Measurements from ENCODE around the gene INTU. TPM values are rescaled to one million over a fixed set of nuclear protein-coding genes. Genes with fewer than 3 reads are reported as not detected.
"Not testable (repeated sequence)": the region's sequence is repeated elsewhere in the genome, so short reads cannot be mapped to it uniquely, and the experiment has no call there.

INTU gene
- total RNA-seq, 1 experiment from 2014 or later, result 4.4 TPM

- Histone ChIP-seq H3K27ac (no peak overlapping the region), H3K36me3 (no peaks in the 10 kb centered on the region), H3K4me1 (replicated peaks) (peaks cover 11% of the 10 kb centered on the region), H3K27me3 (replicated peaks) (no peaks in the 10 kb centered on the region; the same call in 1 of the 2 replicates), H3K4me3 (peak overlapping the region; percentile 47), H3K9me3 (replicated peaks) (no peaks in the 10 kb centered on the region; the same call in 1 of the 2 replicates)
- peak; percentile 58 to 61 for DNase-seq (ENCODE audit: low read depth in 1 of 2, low spot score in 2 of 2)
These were observed 9.6 kb upstream of the INTU start for GRCh38 chr4:127622921-127623796.

- no peaks in the 10 kb centered on the region; the same call in 1 of the 2 replicates for H3K27me3 ChIP-seq (replicated peaks)
- no peak for DNase-seq (ENCODE audit: low read depth in 1 of 2, low spot score in 2 of 2)
- no peaks in the 10 kb centered on the region; the same call in 1 of the 2 replicates for H3K9me3 ChIP-seq (replicated peaks)
- peaks cover 11% of the 10 kb centered on the region for H3K4me1 ChIP-seq (replicated peaks)
- H3K27ac ChIP-seq, result no peak overlapping the region
- H3K4me3 ChIP-seq, result peak overlapping the region; percentile 47
- H3K36me3 ChIP-seq, result no peaks in the 10 kb centered on the region
These were observed 9.0 kb upstream of the INTU start for GRCh38 chr4:127623797-127624083.

GRCh38 chr4:127624173-127624572 is 8.6 kb upstream of the INTU start:
- no peaks in the 10 kb centered on the region for H3K36me3 ChIP-seq
- no peaks in the 10 kb centered on the region; the same call in 1 of the 2 replicates for H3K27me3 ChIP-seq (replicated peaks)
- DNase-seq (ENCODE audit: low read depth in 1 of 2, low spot score in 2 of 2), result no peak
- H3K4me3 ChIP-seq, result no peak overlapping the region
- H3K27ac ChIP-seq, result no peak overlapping the region
- H3K4me1 ChIP-seq (replicated peaks), result peaks cover 11% of the 10 kb centered on the region
- H3K9me3 ChIP-seq (replicated peaks), result no peaks in the 10 kb centered on the region; the same call in 1 of the 2 replicates

- no peak overlapping the region for H3K4me3 ChIP-seq
- no peaks in the 10 kb centered on the region for H3K27me3 ChIP-seq (replicated peaks)
These were observed 3.4 kb upstream of the INTU start for GRCh38 chr4:127629371-127629770.

GRCh38 chr4:127630152-127630551 is 2.6 kb upstream of the INTU start:
- no peaks in the 10 kb centered on the region for H3K9me3 ChIP-seq (replicated peaks)
- peaks cover 8% of the 10 kb centered on the region for H3K4me1 ChIP-seq (replicated peaks)
- no peaks in the 10 kb centered on the region for H3K27me3 ChIP-seq (replicated peaks)
- H3K27ac ChIP-seq, result no peak overlapping the region
- H3K36me3 ChIP-seq, result no peaks in the 10 kb centered on the region
- DNase-seq (ENCODE audit: low read depth in 1 of 2, low spot score in 2 of 2), result no peak
- no peak overlapping the region for H3K4me3 ChIP-seq

More at GRCh38 chr4:127629371-127629770, 3.4 kb upstream of the INTU start:
- DNase-seq (ENCODE audit: low read depth in 1 of 2, low spot score in 2 of 2), result no peak
- peaks cover 5% of the 10 kb centered on the region for H3K4me1 ChIP-seq (replicated peaks)
- H3K9me3 ChIP-seq (replicated peaks), result no peaks in the 10 kb centered on the region
- H3K27ac ChIP-seq, result no peak overlapping the region
- H3K36me3 ChIP-seq, result no peaks in the 10 kb centered on the region

- DNase-seq (ENCODE audit: low read depth in 1 of 2, low spot score in 2 of 2), result no peak
- Histone ChIP-seq H3K27ac (no peak overlapping the region), H3K27me3 (replicated peaks) (no peaks in the 10 kb centered on the region), H3K36me3 (no peaks in the 10 kb centered on the region), H3K4me3 (no peak overlapping the region), H3K9me3 (replicated peaks) (no peaks in the 10 kb centered on the region), H3K4me1 (replicated peaks) (peaks cover 8% of the 10 kb centered on the region)
These were observed 1.3 kb upstream of the INTU start for GRCh38 chr4:127631420-127631819.

- Histone ChIP-seq H3K9me3 (replicated peaks) (no peaks in the 10 kb centered on the region), H3K4me1 (replicated peaks) (peaks cover 8% of the 10 kb centered on the region), H3K36me3 (no peaks in the 10 kb centered on the region), H3K27me3 (replicated peaks) (no peaks in the 10 kb centered on the region), H3K4me3 (no peak overlapping the region), H3K27ac (0 out of 2 replicates have a peak overlapping the region, but pooled peaks have one; percentile 4)
- no peak for DNase-seq (ENCODE audit: low read depth in 1 of 2, low spot score in 2 of 2)
These were observed 1.4 kb downstream of the INTU start for GRCh38 chr4:127634181-127634580.

GRCh38 chr4:127641524-127641923 is 8.8 kb downstream of the INTU start:
- DNase-seq (ENCODE audit: low read depth in 1 of 2, low spot score in 2 of 2), result no peak

GRCh38 chr4:127642169-127642568 is 9.4 kb downstream of the INTU start:
- no peak overlapping the region for H3K4me3 ChIP-seq

More at GRCh38 chr4:127641524-127641923, 8.8 kb downstream of the INTU start:
- Histone ChIP-seq H3K9me3 (replicated peaks) (no peaks in the 10 kb centered on the region; the same call in 1 of the 2 replicates), H3K4me3 (no peak overlapping the region), H3K36me3 (no peaks in the 10 kb centered on the region), H3K27ac (no peak overlapping the region), H3K27me3 (replicated peaks) (no peaks in the 10 kb centered on the region), H3K4me1 (replicated peaks) (no peaks in the 10 kb centered on the region)

GRCh38 chr4:127643791-127644190 is 11.0 kb downstream of the INTU start:
- H3K4me1 ChIP-seq (replicated peaks), result no peaks in the 10 kb centered on the region
- no peaks in the 10 kb centered on the region for H3K27me3 ChIP-seq (replicated peaks)
- DNase-seq (ENCODE audit: low read depth in 1 of 2, low spot score in 2 of 2), result no peak
- H3K4me3 ChIP-seq, result no peak overlapping the region
- no peak overlapping the region for H3K27ac ChIP-seq
- H3K36me3 ChIP-seq, result no peaks in the 10 kb centered on the region
- no peaks in the 10 kb centered on the region; the same call in 1 of the 2 replicates for H3K9me3 ChIP-seq (replicated peaks)

More at GRCh38 chr4:127642169-127642568, 9.4 kb downstream of the INTU start:
- Histone ChIP-seq H3K27ac (no peak overlapping the region), H3K27me3 (replicated peaks) (no peaks in the 10 kb centered on the region), H3K36me3 (no peaks in the 10 kb centered on the region), H3K9me3 (replicated peaks) (no peaks in the 10 kb centered on the region; the same call in 1 of the 2 replicates), H3K4me1 (replicated peaks) (no peaks in the 10 kb centered on the region)
- DNase-seq (ENCODE audit: low read depth in 1 of 2, low spot score in 2 of 2), result no peak

GRCh38 chr4:127648061-127648460 is 15.3 kb downstream of the INTU start:
- Histone ChIP-seq H3K36me3 (no peaks in the 10 kb centered on the region), H3K27ac (no peak overlapping the region), H3K4me1 (replicated peaks) (no peaks in the 10 kb centered on the region), H3K4me3 (no peak overlapping the region), H3K27me3 (replicated peaks) (no peaks in the 10 kb centered on the region), H3K9me3 (replicated peaks) (no peaks in the 10 kb centered on the region; the same call in 1 of the 2 replicates)
- no peak for DNase-seq (ENCODE audit: low read depth in 1 of 2, low spot score in 2 of 2)

- H3K36me3 ChIP-seq, result not testable (repeated sequence)
These were observed 22.8 kb downstream of the INTU start for GRCh38 chr4:127655590-127655989.

GRCh38 chr4:127656047-127656680 is 23.4 kb downstream of the INTU start:
- Histone ChIP-seq H3K4me1 (replicated peaks) (peaks cover 4% of the 10 kb centered on the region), H3K9me3 (replicated peaks) (no peaks in the 10 kb centered on the region), H3K36me3 (no peaks in the 10 kb centered on the region), H3K4me3 (no peak overlapping the region), H3K27ac (no peak overlapping the region), H3K27me3 (replicated peaks) (no peaks in the 10 kb centered on the region)
- no peak for DNase-seq (ENCODE audit: low read depth in 1 of 2, low spot score in 2 of 2)

More at GRCh38 chr4:127655590-127655989, 22.8 kb downstream of the INTU start:
- not testable (repeated sequence) for H3K4me3 ChIP-seq; H3K4me1 ChIP-seq (replicated peaks); DNase-seq (ENCODE audit: low read depth in 1 of 2, low spot score in 2 of 2); H3K27ac ChIP-seq; H3K9me3 ChIP-seq (replicated peaks); H3K27me3 ChIP-seq (replicated peaks)

GRCh38 chr4:127660284-127660885 is 27.6 kb downstream of the INTU start:
- Histone ChIP-seq H3K27me3 (replicated peaks) (no peaks in the 10 kb centered on the region), H3K4me1 (replicated peaks) (peaks cover 9% of the 10 kb centered on the region), H3K36me3 (no peaks in the 10 kb centered on the region), H3K27ac (no peak overlapping the region), H3K9me3 (replicated peaks) (no peaks in the 10 kb centered on the region), H3K4me3 (no peak overlapping the region)
- DNase-seq (ENCODE audit: low read depth in 1 of 2, low spot score in 2 of 2), result no peak

Measured in SJSA1 (cell line).